Smooth muscle cell of the brain vasculature (primary cell): ENCODE data around the gene C1orf216.
"Not testable (repeated sequence)": the region's sequence is repeated elsewhere in the genome, so short reads cannot be mapped to it uniquely, and the experiment has no call there.

Experiments
- DNase-seq: peaks from one replicate; pipeline ENCODE4 v3.0.0-alpha.2; 2012; ENCODE audit warnings: low read depth, low spot score

The C1orf216 gene

DNA sequence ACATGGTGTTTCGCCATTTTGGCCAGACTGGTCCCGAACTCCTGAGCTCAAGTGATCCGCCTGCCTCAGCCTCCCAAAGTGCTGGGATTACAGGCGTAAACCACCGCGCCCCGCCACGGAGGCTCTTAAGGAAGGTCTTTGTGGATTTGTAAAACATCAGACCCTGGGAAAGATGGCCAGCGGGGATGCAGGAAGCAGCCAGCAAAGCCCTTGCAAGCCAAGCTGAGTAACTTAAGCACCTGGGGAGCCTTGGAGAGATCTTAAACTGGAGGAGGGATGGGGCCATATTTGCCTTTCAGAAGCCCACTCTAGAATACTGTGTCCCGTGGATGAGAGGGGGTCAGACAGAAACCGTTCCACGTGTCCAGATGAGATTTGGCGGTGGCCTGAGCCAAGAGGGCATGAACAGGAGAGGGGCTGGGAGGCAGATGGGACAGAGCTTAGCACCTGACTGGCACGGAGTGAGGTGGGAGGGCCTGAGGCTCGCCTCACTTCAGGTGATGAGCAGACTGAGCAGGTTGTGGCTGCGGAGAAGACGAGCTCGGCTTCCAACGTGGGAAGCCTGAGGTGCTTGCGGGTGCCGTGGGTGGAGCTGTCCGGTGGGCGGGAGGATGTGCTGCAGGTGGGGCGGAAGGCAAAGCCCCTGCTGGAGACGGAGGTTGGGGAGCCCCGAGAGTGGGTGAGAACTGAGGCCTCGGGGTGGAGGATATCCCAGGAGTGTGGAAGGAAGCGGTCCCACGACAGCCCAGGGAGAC is 11.7 kb downstream of the C1orf216 start:
- no peak for DNase-seq

DNA sequence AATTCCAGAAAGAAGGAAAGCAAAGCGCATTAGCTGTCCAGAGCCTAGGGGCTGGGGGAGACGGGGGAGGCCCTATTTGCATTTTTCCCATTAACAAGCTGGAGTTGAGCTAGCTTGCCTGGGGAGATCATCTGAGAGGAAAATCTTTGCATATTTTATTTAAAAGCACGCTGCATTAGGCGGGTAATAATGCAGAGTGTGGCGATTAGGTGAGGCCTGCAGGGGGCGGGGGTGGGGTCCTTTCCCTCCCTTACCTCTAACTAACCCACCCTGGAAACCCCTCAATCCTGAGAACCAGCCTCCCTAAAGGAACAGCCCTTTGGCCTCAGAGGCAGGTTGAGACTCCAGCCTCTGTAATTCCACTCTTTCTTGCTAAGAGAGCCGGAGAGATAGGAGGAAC is 16.2 kb downstream of the C1orf216 start:
- DNase-seq, result no peak

DNA sequence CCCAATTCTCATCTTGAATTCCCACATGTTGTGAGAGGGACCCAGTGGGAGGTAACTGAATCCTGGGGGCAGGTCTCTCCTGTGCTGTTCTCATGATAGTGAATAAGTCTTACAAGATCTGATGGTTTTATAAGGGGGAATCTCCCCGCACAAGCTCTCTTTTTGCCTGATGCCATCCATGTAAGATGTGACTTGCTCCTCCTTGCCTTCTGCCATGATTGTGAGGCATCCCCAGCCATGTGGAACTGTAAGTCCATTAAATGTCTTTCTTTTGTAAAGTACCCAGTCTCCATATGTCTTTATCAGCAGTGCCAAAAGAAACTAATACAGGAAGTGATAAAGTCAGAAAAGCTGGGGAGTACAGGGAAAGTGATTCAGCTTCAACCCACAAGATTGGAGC is 19.5 kb downstream of the C1orf216 start:
- DNase-seq, result not testable (repeated sequence)

DNA sequence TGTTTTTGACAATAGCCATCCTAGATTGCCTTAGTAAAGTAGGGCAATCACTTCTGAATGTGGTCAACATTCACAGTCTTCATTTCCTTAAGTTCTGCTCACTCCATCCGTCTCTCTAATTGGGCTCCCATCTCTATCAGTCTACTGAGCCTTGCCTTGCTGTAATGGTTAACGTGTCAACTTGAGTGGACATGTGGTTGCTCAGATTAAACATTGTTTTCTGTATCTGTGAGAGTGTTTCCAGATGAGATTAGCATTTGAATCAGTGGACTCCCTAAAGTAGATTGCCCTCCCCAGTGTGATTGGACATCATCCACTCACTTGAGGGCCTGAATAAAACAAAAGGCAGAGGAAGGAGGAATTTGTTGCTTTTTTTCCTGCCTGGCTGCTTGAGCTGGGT is 26.4 kb downstream of the C1orf216 start:
- DNase-seq, result no peak

DNA sequence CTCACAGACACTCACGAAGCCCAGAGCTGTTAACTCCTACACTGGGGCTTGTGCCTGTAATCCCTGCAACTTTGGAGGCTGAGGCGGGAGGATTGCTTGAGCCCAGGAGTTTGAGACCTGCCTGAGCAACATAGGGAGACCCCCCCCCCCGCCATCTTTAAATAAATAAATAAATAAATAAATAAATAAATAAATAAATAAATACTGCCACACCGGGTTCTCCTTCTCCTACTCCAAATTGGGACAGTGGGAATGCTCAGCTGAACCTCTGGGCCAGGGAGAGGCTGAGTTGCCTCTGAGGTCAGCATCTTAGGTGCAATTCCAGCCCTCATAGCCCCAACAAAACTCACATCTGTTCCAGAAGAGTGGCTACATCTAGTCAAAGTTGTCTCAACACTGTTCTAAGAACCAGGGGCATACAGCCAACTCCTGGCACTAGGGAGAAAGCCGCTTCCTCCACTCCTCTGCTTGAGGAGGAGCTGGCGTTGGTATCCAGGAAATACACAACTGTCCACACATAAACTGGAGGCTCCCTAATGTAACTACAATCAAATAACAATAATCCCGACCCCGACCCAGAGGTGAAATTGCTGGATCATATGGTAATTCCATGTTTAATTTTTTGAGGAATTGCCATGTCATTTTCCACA is 27.0 kb downstream of the C1orf216 start:
- DNase-seq, result no peak

DNA sequence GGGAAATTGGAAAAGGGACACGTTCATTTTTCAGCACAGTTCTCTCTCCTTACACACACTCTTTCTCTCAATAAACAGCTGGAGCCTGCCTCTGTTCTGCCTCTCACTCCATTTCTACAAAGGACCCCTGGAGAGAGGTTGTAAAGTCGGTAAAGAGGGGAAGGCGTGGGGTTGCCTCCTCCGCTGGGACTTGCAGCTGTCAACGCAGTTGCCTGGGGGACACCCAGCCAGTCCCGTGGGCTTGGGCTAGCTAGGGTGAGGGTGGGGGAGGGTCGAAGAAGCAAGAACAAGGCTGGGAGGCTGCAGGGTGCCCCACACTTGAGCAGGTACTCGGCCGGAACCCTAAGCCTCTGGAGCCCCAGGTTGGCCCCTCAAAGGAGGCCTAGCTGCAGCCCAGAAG is 27.6 kb downstream of the C1orf216 start:
- no peak for DNase-seq

DNA sequence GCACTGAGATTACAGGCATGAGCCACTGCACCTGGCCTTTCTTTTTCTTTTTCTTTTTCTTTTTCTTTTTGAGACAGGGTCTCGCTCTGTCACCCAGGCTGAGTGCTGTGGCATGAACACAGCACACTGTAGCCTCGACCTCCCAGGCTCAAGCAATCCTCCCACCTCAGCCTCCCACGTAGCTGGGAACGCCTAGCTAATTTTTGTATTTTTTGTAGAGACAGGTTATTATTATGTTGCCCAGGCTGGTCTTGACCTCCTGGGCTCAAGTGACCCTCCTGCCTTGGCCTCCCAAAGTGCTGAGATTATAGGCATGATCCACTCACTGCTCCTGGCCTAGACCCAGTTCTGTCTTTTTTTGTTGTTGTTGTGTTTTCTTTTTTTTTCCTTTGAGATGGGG is 28.6 kb downstream of the C1orf216 start:
- DNase-seq, result not testable (repeated sequence)

DNA sequence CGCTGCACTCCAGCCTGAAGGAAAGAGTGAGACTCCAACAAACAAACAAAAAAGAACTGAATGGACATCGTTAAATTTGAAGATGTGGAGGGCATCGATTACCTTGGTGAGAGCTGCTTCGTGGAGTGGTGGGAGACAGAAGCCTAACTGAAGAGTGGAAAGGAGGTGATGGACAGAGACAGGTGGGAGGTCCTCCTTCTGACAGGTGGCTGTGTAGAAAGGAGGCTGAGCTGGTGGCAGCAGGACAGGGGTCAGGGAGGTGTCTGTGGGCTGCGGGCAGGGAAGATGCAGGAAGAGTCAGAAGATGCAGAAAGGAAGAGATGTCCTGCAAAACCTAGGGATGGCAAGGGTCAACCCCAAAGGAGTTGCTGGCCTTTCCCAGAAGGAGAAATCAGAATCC is 30.5 kb downstream of the C1orf216 start:
- no peak for DNase-seq

DNA sequence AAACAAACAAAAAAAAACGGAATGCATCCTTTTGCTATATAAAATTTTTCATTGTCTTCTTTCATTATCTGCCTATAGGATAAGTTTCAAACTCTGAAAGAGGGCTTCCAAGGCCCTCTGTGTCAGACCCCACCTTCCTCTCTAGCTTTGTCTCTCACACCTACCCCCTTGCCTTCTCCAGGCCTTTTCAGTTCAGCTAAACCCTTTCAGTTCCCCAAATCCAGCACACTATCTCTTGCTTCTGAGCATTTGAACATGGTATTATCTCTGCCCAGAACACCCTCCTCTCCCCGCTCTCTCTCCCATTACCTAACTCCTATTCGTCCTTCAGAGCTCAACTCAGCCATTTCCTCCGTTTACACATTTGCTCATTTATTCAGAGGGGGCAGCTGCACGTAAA is 35.7 kb downstream of the C1orf216 start:
- DNase-seq, result no peak

DNA sequence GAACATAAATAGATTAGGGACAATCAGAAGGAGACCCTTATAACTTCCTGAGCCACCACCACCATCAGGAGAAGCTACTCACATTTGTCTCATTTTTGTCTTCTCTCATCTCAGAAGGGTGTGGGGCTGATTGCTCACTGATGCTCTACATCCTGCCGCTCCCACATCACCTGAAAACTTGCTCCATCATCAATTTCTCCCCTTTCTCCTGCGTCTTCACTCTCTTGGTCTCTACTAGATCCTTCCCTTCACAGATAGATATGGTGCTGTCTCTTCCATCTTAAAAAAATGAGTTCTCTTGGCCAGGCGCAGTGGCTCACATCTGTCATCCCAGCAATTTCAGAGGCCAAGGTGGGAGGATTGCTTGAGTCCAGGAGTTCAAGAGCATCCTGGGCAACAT is 38.4 kb downstream of the C1orf216 start:
- no peak for DNase-seq

DNA sequence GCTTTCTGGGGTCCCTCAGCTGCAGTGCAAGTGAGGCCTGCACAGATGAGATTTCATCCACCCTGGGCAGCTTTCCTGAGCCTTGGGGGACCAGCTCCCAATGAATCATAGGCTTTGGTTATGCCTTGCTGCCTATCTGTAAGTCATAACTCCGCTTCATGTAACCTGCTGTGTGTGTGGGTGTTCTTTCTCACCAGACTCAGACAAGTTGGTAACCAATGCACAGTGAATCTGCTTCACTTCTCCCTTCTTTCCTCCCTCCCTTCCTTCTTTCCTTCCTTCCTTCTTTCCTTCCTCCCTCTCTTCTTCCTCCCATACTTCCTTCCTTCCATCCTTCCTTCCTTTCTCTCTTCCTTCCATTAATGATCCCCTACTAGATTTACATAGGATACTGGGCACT is 42.9 kb downstream of the C1orf216 start:
- DNase-seq, result no peak

DNA sequence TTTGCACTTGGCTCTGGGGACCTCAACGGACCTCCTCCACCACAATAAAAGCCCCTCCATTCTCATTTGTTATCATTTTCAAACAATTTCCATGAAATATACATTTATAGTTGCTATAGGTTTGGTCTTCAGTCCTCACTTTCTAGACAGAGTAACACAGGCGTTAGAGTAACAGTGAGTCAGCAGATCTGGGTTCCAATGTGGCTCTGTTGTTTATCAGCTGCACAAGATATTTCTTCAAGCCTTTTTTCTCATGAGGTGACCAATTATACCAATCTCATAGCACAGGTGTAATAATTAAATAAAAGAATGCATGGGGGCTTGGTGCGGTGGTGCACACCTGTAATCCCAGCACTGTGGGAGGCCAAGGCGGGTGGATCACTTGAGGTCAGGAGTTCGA is 44.6 kb downstream of the C1orf216 start:
- no peak for DNase-seq

DNA sequence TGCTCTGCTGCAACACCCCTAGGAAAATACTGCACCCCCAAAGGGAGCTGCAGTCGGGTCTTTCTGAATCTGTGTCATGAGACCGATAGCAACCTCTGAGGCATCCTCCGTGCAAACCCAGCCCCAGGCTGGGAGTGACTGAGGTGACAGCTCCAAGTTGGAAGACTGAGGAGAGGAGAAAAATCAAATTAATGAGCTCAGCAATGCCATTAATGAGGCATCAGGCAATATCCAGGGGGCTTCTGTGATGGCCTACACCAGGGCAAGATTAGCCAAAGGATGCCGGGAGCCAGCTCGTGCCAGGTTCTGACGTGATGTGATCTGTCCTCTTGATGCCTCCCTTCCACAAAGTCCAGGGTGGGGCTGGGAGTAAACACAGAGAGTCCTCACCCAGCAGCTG is 46.6 kb downstream of the C1orf216 start:
- no peak for DNase-seq

DNA sequence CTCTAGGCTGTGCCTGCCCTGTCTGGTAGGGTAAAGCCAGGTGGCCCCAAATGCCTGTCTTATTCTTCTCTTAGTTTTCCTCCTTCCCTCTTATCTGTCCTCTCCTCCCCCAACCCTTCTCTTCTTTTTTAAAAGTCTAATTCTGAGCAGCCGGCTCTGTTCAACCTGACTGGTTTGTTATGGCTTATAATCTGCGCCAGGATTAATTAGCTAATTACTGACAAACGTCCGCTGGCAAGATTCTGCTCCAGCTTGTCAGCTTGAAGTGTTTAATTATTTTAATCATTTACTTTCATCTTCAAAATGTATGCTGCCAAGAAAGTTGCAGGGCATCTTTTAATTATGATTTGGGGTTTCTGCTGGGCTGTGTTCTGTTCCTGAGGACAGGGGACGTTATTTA is 50.2 kb downstream of the C1orf216 start:
- DNase-seq, result no peak

DNA sequence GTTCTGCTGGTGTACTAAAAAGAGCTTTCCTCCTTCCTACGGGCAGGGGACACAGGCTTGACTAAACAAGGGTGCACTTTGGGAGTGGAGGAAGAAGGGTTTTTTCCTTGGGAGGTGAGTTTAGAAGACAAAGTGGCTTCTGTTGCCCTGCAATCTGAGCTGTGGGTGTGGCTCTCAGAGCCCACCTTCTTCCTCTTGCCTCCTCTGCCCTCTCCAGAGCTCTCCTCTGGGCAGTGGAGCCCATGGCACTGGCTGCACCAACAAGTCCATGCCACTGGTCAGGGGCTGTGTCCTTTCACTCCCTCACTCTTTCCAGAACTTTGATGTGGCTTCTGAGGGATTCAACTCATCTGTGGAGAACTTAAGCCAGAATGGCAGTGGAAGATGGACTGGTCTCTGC is 51.8 kb downstream of the C1orf216 start:
- no peak for DNase-seq

DNA sequence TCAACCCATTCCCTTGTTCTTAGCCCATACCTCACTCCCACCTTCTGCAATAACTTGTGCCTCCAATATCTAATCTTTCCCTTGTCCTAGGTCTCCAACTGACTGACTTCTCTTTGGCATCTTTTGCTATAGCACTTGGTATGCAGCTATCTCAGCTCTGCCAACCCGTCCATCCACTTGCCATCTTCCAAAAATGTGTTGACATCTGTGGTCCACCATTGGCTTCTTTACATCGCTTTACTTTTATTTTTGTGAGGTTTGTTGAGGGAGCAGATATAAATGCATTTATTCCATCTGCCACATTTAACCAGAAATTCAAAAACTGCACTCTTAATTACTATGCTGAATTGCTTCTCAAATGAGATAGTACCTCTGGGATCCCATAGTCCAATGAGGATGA is 52.5 kb downstream of the C1orf216 start:
- DNase-seq, result no peak
